UCSD-AML1 (cell line): ENCODE data around the gene IGSF9B.

Source experiments
- DNase-seq: peaks from one replicate; lab custom pipeline; 2025; ENCODE audit not compliant: unreplicated experiment; lab: John Stamatoyannopoulos, UW

The IGSF9B gene

DNA sequence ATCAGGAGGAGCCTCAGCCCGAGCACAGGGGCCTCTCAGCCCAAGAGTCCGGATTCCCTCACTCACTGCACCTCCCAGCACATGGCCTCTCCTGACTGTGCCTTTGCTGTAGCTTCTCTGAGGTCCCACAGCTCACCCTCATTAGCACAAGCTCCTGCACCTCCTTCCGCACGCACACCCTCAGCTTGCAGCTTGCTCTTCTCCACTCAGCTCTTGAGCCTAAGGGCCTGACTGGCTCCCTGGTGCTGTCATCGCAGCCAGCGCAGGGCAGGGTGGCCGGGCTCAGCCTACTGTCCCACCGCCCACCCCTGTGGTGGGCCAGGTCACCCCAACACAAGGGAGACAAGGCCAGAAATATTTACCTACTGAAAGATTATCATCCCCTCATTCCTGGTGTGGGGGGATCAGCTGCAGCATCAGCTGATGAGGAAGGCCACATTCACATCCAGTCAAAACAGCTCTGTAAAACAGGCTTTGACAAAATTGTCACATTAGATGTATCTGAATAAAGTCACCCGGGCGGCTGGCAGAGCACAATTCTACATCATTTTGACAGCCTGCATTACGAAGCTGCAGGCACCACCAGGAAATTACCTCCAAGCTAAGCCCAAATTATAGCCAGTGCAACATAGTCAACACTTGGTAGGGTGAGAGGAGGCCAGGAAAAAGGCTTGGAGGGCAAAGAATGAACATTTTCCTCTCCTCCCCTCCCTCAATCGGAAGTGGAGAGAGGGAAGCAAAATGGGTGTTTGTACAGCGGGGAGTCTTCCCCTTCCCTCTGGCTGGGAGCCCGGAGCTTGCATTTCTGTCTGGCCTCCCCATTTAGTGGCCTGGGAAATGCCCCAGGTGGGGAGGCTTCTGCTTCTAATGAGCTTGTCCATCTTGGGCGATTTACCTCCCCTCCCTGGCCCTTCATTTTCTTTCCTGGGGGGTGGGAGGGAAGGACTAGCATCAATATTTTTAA, 29.5 kb upstream of the IGSF9B start:
- no peak for DNase-seq

DNA sequence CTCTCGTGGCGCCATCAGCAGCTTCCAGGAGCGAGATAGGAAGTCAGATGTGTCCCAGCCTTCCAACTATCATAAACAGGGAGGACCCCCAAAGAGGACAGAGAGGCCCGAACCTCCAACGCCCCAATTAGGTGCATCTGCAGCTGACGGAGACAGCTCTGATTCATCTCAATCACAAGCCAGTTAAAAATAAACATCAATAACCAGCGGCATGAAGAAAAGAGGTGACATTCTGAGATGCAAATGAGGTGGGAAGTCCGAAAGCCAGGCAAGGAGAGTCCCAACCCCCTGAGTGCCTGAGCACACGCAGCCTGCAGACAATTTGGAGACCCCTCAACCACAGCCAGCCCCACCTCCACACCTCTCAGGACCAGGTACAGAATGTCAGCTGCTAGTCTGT, 28.1 kb upstream of the IGSF9B start:
- DNase-seq: no peak

DNA sequence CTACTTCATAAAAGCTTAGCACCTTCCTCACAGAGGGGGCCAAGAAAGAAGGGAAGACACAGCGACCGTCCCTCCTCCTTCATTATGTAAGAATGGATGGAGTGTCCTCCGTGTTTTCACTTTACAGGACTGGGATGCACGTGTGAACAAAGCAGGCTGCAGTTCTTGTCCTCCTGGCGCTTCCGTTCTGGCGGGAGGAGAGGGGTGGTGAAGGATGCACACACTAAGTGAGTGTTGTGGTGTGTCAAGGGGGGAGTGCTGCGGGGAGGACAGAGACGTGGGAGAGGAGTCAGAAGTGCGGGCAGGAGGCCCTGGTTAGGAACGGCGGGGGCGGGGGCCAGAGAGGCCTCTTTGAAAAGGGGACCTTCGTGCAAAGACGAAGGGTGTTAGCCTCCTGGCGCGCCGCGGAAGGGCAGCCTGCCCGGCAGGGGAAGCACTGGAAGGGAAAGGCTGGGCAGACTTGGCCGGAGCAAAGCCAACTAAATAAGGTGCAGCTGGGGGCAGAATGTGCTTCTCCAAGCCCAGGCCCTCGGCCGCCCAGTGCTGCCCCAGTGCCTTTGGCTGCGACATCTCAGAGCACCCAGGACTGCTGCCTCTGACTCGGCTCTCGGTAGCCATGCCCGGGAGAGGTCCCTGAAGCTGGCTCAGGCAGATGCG, 27.0 kb upstream of the IGSF9B start:
- DNase-seq: no peak

DNA sequence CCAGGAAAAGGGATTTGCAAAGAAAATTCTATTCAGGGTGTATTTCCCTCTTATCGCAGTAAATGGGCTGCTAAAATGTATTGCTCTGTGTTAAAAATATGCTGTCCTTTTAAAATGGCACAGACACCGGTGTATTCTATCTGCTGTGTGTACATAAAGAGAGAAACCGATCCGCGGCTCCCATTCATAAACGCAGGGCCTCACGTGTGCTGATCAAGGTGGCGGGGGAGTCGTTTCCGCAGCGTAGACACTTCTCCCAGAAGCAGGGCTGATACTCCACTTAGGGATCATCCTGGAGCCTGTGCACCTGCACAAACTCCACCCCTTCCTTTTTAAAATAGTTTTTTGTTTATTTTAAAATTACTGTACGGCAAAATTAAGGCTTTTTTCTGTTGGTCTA, 26.1 kb upstream of the IGSF9B start:
- no peak for DNase-seq

DNA sequence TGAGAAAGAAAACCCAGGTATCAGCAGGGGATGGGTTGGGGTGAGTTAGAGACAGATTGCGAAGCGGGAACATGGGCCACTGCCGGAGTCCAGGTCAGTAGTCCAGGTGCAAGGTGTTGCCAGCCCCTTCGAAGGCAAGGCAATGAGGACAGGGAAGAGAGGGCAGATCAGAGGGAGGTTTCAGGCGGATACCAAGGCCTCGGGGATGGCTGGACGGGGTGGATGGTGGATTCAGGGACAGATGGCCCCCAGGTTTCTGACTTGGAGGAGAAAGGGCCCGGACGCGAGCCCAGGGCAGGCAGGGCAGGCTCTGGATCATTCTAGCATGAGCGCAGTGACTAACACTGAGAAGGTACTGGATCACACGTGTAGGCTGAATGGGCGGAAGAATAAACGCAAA, 25.4 kb upstream of the IGSF9B start:
- DNase-seq: no peak

DNA sequence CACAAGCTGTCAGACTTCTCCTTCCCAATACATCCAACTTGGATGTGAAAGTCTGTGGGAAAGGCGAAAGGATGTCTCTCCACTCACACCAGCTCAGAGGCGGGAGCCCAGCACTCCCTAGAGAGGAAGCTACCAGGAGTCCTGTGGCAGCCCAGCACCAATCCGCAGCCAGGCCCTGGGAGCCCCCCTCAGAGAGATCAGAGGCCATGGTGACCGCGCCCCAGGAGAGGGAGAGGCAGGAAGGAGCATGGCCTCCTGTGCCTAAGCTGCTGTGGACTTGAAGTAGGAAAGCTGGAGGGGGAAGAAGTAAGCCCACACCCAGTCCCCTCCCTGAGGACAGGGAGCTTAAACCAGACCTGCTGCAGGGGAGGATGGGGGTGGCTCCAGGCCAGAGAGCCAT, 24.4 kb upstream of the IGSF9B start:
- DNase-seq: no peak

DNA sequence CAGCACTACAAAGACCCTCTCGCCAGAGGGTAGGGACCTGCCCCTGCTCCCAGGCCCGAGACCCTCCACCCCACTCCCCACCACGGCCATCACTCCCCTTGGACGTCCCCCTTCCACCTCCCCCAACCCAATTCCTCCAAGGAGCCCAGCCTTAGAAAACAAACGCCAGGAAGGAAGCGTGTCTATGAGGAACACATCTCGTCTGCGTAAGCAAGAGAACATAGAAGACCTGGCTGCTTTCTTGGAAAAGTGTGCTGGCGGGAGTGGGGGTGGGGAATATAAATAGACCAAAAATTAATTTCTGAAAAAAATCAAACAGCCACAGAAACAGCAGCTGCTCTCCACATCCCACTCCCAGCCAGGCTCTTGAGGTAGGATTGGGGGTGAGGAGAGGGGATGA, 23.9 kb upstream of the IGSF9B start:
- DNase-seq: no peak

DNA sequence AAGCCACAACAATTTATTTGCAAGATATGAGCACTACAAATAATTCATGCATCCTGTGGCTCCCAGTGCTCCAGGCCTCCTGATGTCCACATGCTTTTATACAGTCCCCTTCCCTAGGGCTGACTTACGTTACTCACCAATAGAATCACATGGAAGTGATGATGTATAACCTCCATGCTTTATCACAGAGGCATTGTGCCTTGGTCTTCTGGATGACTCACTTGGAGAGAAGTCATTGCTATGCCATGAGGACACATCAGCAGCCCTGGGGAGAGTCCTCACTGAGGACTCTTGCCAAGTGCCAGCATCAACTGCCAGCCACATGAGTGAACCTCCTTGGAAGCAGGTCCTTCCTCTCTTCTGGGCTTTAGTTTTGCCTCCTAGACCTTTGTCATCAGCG, 22.0 kb upstream of the IGSF9B start:
- no peak for DNase-seq

DNA sequence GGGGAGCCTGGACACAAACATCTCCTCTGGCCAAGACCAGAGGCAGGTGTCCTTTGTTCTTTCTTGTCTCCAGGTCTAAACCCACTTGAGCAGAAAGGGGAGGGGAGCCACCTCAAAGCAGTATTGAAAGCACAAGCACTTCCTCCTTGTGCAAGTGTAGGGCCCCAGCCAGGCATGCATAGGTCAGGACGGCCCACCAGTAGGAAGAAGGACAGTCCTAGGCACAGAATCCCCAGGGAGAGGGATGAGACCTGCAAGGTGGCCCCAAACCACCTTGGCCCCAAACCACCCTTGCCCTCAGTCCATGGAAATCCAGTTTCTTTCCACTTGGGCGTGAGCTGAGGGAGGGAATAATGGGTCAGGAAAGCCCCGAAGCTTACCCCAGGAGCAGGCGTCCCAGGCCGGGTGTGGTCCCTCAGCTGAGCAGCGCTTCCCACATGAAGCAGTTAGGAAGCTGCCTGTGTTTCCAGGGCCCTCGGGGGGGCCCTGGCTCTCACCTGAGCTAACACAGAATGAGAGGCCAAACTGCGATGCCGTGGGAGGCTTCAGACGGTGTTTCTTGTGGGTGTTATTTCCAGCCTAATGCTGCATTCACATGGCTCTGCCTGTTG, 20.4 kb upstream of the IGSF9B start:
- no peak for DNase-seq

DNA sequence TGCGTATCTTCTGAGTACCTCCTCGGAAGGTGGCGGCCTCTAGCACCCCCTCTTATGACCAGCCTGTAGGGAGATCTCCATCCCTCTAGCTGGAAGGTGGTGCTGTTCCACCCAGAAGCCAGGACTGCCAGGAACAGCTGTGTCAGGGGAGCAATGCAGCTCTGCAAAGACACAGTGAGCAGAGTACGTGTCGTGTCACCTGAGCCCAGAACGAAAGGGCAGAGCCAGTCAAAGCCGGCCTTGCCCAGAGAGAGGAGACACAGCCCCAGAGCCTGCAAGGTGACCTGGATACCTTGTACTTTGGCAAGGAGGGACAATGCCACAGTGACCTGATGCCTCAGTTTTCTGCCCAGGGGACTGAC, 18.7 kb upstream of the IGSF9B start:
- no peak for DNase-seq

DNA sequence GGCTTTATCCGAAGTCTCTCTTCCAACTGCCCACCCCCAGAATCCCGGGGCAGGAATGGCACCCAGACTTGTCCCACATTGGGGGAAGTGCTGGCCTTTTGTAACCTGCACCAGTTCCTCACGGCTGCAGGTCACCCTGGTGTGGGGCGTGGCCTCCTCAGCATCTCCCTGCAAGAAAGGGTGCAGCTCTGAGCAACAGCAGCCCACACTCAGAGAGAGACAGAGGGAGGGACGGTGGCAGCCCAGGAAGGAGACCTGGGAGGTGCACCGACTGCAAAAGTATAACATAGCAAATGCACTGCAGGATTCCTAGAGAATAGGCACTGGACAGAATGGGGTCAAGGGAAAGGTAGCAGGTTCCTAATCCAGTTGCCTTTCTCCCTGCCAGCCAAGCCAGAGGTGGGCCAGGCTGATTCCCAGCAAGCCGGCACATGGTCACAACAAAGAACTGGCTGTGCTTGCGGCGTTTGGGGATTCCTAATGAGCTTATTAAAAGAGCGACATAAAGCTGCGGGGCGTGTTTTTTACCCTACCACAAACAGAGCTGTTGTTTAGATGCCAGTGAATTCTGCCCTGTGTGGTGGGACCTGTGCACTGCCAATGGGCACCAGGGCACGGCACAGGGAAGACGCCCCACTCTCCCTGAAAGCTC, 18.2 kb upstream of the IGSF9B start:
- no peak for DNase-seq

DNA sequence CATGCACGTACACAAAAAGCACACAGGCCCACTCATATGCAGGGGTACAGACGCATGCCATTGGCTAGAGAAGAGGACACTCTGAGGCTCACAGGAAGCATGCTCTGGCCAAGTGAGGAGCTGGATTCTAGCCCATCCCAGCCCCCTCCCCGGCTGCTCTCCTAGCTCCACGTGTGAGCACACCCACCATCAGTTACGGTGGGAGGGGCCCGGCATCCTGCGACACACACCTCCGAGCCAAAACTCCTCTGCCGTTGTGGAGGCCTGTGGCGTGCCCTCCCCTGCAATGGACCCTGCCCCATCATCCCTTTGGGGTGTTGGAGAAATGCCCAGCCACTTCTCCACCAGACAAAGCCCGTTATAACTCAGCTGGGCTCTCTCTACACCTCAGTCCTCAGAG, 15.1 kb upstream of the IGSF9B start:
- no peak for DNase-seq

DNA sequence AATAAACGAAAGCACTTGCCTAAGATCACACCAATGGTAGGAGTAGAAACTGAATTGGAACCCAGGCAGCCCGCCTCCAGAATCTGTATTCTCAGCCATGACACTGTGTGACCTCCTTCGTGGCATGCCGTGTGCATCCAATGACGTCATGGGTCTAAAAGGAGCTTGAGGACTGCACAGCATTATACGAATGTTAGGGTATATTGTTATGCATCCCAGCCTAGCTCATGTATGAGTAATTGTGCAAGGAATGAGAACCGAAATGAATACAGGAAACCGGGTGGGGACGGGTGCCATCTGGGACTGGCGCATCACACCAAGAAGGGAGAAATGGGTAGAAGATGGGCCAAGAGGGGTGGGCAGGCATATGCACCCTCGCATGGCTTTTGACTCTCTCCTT, 12.3 kb upstream of the IGSF9B start:
- DNase-seq: no peak

DNA sequence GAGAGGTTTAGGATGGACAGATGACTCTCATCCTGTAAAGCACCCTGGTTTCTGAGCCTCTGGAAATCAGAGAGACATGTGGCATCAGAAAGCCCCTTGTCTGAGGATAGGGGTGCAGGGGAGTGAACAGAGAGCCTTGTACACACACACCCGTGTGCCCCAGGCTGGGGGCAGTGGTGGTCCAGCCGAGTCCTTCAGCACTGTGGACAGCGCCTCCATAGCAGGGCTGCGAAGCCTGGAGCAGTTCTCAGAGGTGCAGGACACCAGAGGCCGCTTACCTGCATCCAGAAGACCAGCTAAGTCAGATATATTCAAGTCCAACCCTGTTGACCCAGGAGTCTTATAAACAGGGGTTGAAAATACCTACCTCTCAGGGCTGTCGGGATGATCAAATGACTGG, 11.5 kb upstream of the IGSF9B start:
- DNase-seq: no peak

DNA sequence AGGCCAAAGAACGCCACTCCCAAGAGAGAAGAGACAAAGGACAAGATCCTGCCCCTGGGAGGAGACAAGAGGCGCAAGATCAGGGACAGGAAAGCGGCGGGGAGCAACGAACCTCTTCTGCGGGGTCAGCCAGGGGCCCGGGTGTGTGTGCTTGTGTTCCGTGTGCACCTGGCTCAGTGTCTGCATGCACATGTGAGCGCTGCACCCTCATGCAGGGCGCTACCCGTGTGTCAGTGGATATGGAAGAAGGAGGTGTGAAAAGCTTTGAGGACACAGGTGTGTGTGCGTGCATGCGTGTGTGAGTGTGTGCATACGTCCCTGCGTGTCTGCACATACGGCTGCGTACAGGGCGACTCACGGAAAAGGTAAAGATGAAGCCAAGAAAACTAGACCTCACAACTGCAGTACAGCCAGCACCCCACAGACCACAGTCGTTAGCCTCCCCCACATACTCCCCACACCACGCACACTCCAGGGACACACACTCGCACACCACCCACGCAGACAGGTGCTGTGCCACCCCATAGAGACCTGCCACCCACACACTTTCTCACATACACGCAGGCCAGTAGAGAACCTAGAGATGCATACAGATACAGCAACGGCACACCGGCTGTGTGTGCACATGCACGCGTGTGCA, 11.0 kb upstream of the IGSF9B start:
- DNase-seq: no peak

DNA sequence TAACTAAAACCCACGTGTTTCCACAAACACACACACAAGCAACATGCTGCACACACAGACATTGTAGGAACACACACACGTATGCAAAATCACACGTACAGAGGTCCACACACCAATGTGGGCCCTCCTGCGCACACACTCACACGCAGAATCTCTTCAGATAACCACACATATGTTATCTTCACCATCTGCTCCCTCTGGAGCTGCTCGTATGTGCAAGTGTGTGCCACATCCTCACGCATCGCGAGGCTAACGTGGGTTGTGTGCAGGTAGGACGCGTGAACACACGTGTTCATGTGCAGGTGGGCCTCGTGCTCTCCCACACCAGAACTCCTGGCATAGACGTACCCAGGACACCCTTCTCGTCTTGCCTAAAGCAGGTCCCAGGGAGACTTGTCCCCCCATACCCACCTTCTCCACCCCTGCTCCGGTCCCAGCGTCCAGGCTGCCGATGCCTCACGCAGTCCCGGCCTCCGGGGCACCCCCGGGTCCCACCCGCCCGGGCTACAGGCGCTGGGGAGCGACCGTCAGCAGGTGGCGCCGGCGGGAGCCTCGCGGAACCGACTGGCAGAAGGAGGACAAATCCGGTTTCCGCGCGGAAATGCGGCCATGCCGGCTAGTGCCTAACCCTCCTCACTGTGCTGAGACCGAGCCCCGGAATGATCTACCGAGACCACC, 10.3 kb upstream of the IGSF9B start:
- DNase-seq: peak; percentile 56

DNA sequence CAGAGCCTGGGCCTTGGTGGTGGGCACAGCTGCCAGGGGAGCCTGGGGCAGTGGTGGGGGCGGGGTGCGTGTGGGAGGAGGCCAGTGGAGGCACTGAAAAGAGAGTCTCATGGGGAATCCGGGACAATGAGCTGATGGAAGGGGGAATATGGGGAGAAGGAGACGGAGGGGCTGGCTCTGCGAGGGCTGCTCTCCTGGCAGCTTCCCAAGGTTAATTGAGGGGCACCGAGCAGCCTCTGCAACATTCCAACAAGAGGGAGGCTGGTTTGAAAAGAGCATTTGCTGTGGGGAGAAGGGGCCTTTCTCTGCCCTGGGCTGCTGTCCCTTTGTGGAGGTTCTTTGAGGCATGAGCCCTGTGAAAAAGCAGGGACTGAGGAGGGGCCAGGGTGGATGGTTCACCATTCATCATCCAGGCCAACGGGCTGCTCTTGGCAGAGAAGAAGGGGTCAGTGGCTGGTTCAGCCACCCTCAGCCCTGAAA, 9.4 kb upstream of the IGSF9B start:
- no peak for DNase-seq

DNA sequence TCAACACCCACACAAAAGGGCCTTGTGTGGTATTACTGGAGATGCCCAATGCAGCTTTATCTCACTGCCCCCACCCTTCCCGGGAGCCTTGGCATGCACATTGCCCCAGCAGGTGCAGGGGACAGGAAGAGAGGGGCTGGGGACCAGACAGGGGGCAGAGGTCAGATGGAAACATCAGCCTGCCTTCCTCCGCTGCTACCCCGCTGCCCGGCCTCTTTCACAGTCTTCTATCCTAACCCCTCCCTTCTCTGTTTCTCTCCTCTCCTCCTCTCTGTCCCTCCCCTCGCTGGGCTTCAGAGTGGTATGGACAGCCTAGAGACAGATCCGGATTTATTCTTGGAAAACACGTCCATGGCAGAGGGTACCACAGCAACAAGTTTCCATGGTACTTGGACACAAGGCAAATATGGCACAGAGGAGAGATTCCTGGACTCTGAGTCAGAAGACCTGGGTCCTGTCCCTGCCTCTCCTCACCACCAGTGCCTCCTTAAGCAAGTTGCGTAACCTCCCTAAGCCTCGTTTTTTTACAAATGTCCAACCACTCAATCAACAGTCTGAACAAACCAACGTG, 8.3 kb upstream of the IGSF9B start:
- DNase-seq: no peak

DNA sequence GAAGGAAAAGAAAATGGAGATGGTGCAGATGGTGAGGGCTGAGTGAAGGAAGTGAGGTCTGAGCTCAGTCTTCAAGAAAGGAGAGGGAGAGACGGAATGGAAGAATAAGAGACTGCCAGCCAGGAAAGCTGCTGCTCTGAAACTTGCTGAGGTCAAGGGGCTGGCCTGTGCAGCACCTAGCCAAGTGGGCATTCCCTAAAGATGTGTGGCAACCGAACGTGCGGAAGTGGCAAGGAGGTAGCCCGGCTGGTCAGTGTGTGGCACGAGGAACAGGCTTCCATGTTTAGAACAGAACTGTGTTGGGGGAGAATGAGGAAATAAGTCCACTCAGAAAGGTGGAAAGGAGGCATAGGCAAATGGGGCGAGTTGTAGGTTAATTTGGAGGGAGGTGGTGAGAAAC, 7.6 kb upstream of the IGSF9B start:
- DNase-seq: no peak

DNA sequence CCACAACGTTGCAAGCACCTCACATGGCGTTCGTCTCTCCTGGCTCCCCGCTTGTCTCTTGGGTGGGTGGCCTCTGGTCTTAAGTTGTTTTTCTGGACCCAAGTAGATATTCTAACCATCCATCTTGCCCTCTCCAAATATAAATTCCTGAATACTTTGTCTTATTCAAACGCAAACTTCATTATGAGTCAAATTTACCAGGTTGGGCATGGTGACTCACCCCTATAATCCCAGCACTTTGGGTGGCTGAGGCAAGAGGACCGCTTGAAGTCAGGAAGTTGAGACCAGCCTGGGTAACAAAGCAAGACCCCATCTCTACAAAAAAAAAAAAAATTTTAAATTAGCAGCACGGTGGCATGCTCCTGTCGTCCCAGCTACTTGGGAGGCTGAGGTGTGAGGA, 5.1 kb upstream of the IGSF9B start:
- no peak for DNase-seq
